Measurements from ENCODE around the gene TTC23L.

GRCh38 chr5:34932947-34933346, 94.0 kb downstream of the TTC23L start:
- TF ChIP-seq CTCF (conservative IDR thresholded peaks at IDR 0.05; ENCODE audit: low read depth in 2 of 2) (no peak), POLR2AphosphoS5 (IDR thresholded peaks at IDR 0.05; ENCODE audit: low read depth) (no peak), EZH2 (IDR thresholded peaks at IDR 0.05; ENCODE audit: low read depth, unreplicated experiment) (no peak), REST (IDR thresholded peaks at IDR 0.05; ENCODE audit: unreplicated experiment) (no peak), ETS1 (IDR thresholded peaks at IDR 0.05) (no peak), ZNF114 (CRISPR knock-in tag; IDR thresholded peaks at IDR 0.05) (no peak), STAT1 (IDR thresholded peaks at IDR 0.05; ENCODE audit: unreplicated experiment) (no peak), CREB1 (CRISPR knock-in tag; IDR thresholded peaks at IDR 0.05; ENCODE audit: low read depth) (no peak), JUNB (IDR thresholded peaks at IDR 0.05; ENCODE audit: unreplicated experiment) (no peak), EZH2phosphoT487 (IDR thresholded peaks at IDR 0.05; ENCODE audit: unreplicated experiment) (no peak), ZNF331 (CRISPR knock-in tag; IDR thresholded peaks at IDR 0.05; ENCODE audit: low read depth) (no peak)
